ENCODE data around the gene SRD5A3.

DNA sequence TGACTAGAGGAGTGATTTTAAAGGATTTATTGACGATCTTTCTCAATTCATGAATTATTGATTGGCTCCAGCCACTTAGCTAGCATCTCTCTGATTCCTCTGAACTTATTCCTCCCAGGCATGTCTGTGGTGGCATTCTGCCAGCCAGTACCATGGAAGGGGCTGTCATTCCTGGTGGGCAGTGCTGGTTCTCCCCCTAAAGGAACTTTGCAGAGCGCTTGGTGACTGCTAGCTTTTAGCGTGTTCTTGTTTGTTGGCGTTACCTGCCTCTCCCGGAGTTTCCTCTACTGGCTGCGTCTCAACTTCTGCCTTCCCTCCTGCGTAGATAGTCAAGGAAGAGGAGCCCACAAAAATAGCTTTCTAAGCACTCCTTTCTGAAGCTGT lies 19.3 kb downstream of the SRD5A3 start:
- TF ChIP-seq RAD21 (IDR thresholded peaks at IDR 0.05; ENCODE audit: low read depth) (no peak), EP300 (IDR thresholded peaks at IDR 0.05; ENCODE audit: borderline replicate concordance) (no peak), ZBTB7A (IDR thresholded peaks at IDR 0.05; ENCODE audit: low read depth) (no peak), CREB1 (IDR thresholded peaks at IDR 0.05; ENCODE audit: low read depth) (no peak), TAF1 (IDR thresholded peaks at IDR 0.05; ENCODE audit: low read depth) (no peak), TCF12 (IDR thresholded peaks at IDR 0.05; ENCODE audit: low read depth) (no peak), TEAD4 (IDR thresholded peaks at IDR 0.05) (no peak), NFIC (IDR thresholded peaks at IDR 0.05) (no peak)
- TF ChIP-seq, protein P1, sequence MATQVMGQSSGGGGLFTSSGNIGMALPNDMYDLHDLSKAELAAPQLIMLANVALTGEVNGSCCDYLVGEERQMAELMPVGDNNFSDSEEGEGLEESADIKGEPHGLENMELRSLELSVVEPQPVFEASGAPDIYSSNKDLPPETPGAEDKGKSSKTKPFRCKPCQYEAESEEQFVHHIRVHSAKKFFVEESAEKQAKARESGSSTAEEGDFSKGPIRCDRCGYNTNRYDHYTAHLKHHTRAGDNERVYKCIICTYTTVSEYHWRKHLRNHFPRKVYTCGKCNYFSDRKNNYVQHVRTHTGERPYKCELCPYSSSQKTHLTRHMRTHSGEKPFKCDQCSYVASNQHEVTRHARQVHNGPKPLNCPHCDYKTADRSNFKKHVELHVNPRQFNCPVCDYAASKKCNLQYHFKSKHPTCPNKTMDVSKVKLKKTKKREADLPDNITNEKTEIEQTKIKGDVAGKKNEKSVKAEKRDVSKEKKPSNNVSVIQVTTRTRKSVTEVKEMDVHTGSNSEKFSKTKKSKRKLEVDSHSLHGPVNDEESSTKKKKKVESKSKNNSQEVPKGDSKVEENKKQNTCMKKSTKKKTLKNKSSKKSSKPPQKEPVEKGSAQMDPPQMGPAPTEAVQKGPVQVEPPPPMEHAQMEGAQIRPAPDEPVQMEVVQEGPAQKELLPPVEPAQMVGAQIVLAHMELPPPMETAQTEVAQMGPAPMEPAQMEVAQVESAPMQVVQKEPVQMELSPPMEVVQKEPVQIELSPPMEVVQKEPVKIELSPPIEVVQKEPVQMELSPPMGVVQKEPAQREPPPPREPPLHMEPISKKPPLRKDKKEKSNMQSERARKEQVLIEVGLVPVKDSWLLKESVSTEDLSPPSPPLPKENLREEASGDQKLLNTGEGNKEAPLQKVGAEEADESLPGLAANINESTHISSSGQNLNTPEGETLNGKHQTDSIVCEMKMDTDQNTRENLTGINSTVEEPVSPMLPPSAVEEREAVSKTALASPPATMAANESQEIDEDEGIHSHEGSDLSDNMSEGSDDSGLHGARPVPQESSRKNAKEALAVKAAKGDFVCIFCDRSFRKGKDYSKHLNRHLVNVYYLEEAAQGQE (IDR thresholded peaks at IDR 0.05; ENCODE audit: low read depth) = no peak
- TF ChIP-seq, protein P2, sequence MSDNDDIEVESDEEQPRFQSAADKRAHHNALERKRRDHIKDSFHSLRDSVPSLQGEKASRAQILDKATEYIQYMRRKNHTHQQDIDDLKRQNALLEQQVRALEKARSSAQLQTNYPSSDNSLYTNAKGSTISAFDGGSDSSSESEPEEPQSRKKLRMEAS (IDR thresholded peaks at IDR 0.05) = no peak
